Cardiac septum (tissue), 1 donor: Measurements from ENCODE around the gene MAP10. TPM values are rescaled to one million over a fixed set of nuclear protein-coding genes. Genes with fewer than 3 reads are reported as not detected.
A peak's percentile ranks its signal among the peaks of the same experiment; 100 is the strongest.
"Not testable (repeated sequence)": the region's sequence is repeated elsewhere in the genome, so short reads cannot be mapped to it uniquely, and the experiment has no call there.

ENCODE experiments used
- DNase-seq: peaks from one replicate; pipeline ENCODE4 v3.0.0-alpha.2; 2020; ENCODE audit warnings: low spot score
- intact Hi-C: fragments of 100-400 bp; cut with DNase I; formaldehyde crosslinking; loops from one replicate; pipeline ENCODE4 v1.14.0; 2022
- long read RNA-seq: library from polyadenylated mRNA; unstranded; transcript quantifications from one replicate; pipeline ENCODE4 v2.0.0, GENCODE V29; 2021
- total RNA-seq: library from RNA; stranded (reverse); fragmentation: NEBNext Ultra II Directional; extraction: Animal tissue kit (Norgen Biotek cat#: 25700); gene quantifications from one replicate; pipeline ENCODE4 v1.2.1, GENCODE V29; 2021
- donor health status: DM: no; HTN: no; CAD: no.

MAP10 gene
- 2.3 TPM for total RNA-seq
- long read RNA-seq, partial matches to known transcripts, result 0 of 3 reads
- long read RNA-seq, other reads (novel, unspliced or antisense), result 0 of 3 reads

- intact Hi-C loops, result loop anchor here (5.0 kb wide), 1 partner anchor 147 kb away; the partner anchor contains the start of gene NTPCR
- DNase-seq, result peak; percentile 88
These were observed at the start of gene MAP10 for GRCh38 chr1:232805269-232806185. Gene MAP10, plus strand, starts transcription at chr1:232805416. Its CDS starts 34 bp downstream, at chr1:232805450.

GRCh38 chr1:232764458-232765251, 40.6 kb upstream of the MAP10 start:
- intact Hi-C loops, result no loop called here
- no peak for DNase-seq

GRCh38 chr1:232765542-232765941, 39.7 kb upstream of the MAP10 start:
- intact Hi-C loops, result no loop called here
- no peak for DNase-seq

- intact Hi-C loops, result no loop called here
- DNase-seq, result no peak
These were observed 38.9 kb upstream of the MAP10 start for GRCh38 chr1:232766241-232766890.

GRCh38 chr1:232766904-232767303, 38.3 kb upstream of the MAP10 start:
- DNase-seq, result no peak
- intact Hi-C loops, result no loop called here

GRCh38 chr1:232767305-232768074, 37.7 kb upstream of the MAP10 start:
- DNase-seq, result no peak

DNA sequence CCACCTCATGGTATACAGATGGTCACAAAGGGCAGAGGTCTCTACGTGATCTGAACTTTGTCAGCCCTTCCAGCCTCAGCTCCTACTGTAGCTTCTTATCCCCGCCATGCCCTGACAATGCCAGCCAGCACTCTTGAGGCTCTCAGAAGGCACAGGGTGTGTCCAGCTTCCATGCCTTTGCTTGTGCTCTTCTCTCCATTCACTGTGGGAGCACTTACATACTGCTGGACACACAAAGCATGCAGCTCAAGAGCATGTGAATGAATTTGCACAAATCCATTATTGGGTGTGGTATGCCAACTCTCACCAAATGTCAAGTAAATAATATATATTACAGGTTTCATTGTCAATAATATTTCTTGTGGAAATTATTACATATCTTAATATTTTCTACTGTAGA, 36.4 kb upstream of the MAP10 start:
- intact Hi-C loops, result no loop called here
- DNase-seq, result no peak

More at GRCh38 chr1:232767305-232768074, 37.7 kb upstream of the MAP10 start:
- intact Hi-C loops, result no loop called here

DNA sequence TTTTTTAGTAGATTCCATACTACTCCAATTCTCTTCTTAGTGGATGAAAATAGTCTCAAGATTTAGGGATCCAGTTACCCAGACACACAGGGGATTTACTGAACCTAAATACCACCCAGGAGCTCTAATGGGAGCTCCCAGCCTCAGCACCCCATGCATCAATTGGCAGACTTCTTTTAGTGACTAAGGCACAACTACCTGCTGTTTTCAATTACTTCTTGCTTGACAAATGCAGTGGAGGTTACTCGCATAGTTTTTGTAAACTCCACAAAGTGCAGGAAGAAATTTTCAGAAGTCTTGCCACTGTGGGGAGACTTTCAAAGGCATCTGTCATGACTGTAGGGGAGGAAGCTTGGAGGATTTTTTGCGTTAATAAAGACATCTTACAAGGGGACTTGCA, 35.5 kb upstream of the MAP10 start:
- no peak for DNase-seq
- intact Hi-C loops, result no loop called here

GRCh38 chr1:232773752-232774151, 31.5 kb upstream of the MAP10 start:
- intact Hi-C loops, result no loop called here
- no peak for DNase-seq

GRCh38 chr1:232776526-232777106, 28.6 kb upstream of the MAP10 start:
- DNase-seq, result no peak
- intact Hi-C loops, result no loop called here

- intact Hi-C loops, result no loop called here
- no peak for DNase-seq
These were observed 24.9 kb upstream of the MAP10 start for GRCh38 chr1:232780354-232780753.

- intact Hi-C loops, result no loop called here
- DNase-seq, result no peak
These were observed 20.4 kb upstream of the MAP10 start for GRCh38 chr1:232784794-232785193.

DNA sequence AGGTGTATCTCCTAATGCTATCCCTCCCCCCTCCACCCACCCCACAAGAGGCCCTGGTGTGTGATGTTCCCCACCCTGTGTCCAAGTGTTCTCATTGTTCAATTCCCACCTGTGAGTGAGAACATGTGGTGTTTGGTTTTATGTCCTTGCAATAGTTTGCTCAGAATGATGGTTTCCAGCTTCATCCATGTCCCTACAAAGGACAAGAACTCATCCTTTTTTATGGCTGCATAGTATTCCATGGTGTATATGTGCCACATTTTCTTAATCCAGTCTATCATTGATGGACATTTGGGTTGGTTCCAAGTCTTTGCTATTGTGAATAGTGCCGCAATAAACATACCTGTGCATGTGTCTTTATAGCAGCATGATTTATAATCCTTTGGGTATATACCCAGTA, 19.6 kb upstream of the MAP10 start:
- DNase-seq, intact Hi-C loops: not testable (repeated sequence)

DNA sequence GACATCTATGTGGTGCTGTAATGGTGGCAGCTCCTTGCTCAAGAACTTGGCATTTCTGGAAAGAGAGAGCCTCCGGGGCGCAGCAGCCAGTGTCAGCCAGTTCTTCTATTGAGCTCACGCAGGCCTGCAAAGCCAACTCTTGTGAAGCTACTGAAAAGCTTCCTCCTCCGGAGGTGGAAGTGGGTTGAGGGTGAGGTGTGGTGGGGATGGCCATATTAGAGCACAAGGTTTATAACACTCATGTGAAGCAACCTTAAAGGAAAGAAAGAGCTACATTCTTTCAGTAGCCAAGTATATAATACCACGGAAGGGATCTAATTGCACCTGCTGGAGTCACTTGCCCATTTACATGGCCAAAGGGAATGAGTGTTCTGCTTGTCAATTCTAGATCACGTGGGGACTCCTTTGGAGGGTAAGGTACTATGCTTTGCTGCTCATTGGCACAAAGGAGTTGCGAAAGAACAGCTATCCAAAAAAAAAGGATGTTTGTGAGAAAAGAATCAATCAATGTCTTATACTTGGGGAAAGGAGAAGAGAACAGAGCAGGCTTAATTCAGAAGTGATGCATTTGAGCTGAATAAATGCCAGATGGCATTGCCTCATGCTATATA, 18.3 kb upstream of the MAP10 start:
- no peak for DNase-seq
- intact Hi-C loops, result no loop called here

GRCh38 chr1:232788235-232788872, 16.9 kb upstream of the MAP10 start:
- intact Hi-C loops, result no loop called here
- no peak for DNase-seq

DNA sequence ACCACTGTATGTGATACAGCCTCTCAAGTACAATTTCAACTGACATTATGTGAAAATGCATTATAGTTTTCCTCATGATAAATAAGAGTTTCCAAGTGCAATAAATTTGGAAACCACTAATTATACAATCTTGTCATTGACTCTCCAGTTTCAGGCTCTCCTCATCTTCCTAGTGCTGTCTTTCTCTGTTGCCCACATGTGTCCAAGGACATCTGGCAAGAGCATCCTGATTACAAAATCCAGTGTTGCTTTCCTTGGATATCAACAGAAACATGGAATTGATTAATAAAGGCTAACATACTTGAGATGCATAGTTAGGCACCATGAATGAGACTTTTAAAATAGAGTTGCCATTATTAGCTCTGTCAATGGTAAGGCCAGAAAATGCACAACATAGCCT, 15.6 kb upstream of the MAP10 start:
- intact Hi-C loops, result no loop called here

DNA sequence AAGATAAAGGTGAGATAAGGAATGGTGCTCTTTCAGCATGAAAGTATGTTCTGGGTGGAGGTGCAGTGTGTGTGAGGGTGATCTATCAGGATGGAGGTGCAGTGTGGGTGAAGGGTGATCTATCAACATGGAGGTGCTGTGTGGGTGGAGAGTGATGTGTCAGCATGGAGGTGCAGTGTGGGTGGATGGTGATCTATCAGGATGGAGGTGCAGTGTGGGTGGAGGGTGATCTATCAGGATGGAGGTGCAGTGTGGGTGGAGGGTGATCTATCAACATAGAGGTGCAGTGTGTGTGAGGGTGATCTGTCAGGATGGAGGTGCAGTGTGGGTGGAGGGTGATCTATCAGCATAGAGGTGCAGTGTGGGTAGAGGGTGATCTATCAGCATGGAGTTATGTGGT, 12.3 kb upstream of the MAP10 start:
- DNase-seq, result no peak
- intact Hi-C loops, result no loop called here

More for the DNA sequence above, 15.6 kb upstream of the MAP10 start:
- DNase-seq, result no peak

- intact Hi-C loops, result no loop called here
- DNase-seq, result no peak
These were observed 11.3 kb upstream of the MAP10 start for GRCh38 chr1:232793944-232794343.
